Endothelial cell of umbilical vein (primary cell): ENCODE data around the gene RPS18. TPM values are rescaled to one million over a fixed set of nuclear protein-coding genes. Genes with fewer than 3 reads are reported as not detected.
A peak's percentile ranks its signal among the peaks of the same experiment; 100 is the strongest.

Experiments used
- BruUV-seq: library from RNA; stranded (reverse); fragments of 400-500 nt; replicated peaks from 2 replicates; lab custom pipeline; 2021; lab: Mats Ljungman, UMichigan
- CTCF ChIA-PET: fragments of 300-600, 350-600 bp; sonication (Branson Sonifier 250); formaldehyde crosslinking; loops from one replicate; lab custom pipeline; 2021; ENCODE audit warnings: antibody characterized with exemption, inconsistent platforms; lab: Charles Lee
- POLR2A ChIA-PET: fragments of 300-600, 350-600 bp; sonication (Branson Sonifier 250); formaldehyde crosslinking; loops from one replicate; lab custom pipeline; 2021; ENCODE audit warnings: antibody characterized with exemption, inconsistent platforms; lab: Charles Lee
- DNase-seq: peaks from one replicate; pipeline ENCODE4 v3.0.0-alpha.2; 2011; ENCODE audit warnings: low read depth, low spot score
- FAIRE-seq: peaks from 2 replicates; lab custom pipeline; 2011; peaks lifted over from hg19 to GRCh38; lab: Jason Lieb, UNC
- H2AFZ ChIP-seq: 2 replicates; pipeline ENCODE4 v1.6.0; 2012; ENCODE audit warnings: low read depth, low read length, control low read depth, inconsistent platforms
- H3K27ac ChIP-seq: 2 replicates; pipeline ENCODE4 v1.5.1; 2011; ENCODE audit warnings: low read depth, mild to moderate bottlenecking, control low read depth, low read length, moderate library complexity; ENCODE audit not compliant: insufficient read depth
- H3K27me3 ChIP-seq, 2 experiments: 2 replicates each; pipeline versions ENCODE4 v1.6.0 to v1.6.1; 2011; ENCODE audit warnings: low read length in 2 of 2, mixed read lengths in 1 of 2; ENCODE audit not compliant: control insufficient read depth in 2 of 2, insufficient read depth in 2 of 2
- H3K36me3 ChIP-seq, 2 experiments: 2 replicates in 1 of 2; 3 replicates in 1 of 2; pipeline ENCODE4 v1.5.1; 2011; ENCODE audit warnings: low read length in 2 of 2, mild to moderate bottlenecking in 1 of 2, moderate library complexity in 1 of 2; ENCODE audit not compliant: control insufficient read depth in 2 of 2, insufficient read depth in 2 of 2; ENCODE audit errors: extremely low read depth in 1 of 2
- H3K4me1 ChIP-seq: 3 replicates; pipeline ENCODE4 v1.5.1; 2011; ENCODE audit warnings: mild to moderate bottlenecking, low read length; ENCODE audit not compliant: control insufficient read depth, insufficient read depth; ENCODE audit errors: extremely low read depth
- H3K4me2 ChIP-seq: 2 replicates; pipeline ENCODE4 v1.6.1; 2011; ENCODE audit warnings: low read length, control low read depth, mixed read lengths; ENCODE audit not compliant: insufficient read depth
- H3K4me3 ChIP-seq, 3 experiments: fragments of 200-600 bp in 1 of 3; sonication (generic), shearing (Covaris generic) in 1 of 3; replicated peaks in 1 of 3; 2 replicates each; pipeline ENCODE4 v1.5.1; 2011 to 2016; ENCODE audit warnings: control low read depth in 3 of 3, low read length in 3 of 3, mild to moderate bottlenecking in 2 of 3, inconsistent platforms in 1 of 3, low read depth in 1 of 3, moderate library complexity in 1 of 3; ENCODE audit not compliant: insufficient read depth in 1 of 3
- H3K79me2 ChIP-seq: 2 replicates; pipeline ENCODE4 v1.6.0; 2012; ENCODE audit warnings: low read length, inconsistent platforms; ENCODE audit not compliant: control insufficient read depth, insufficient read depth
- H3K9ac ChIP-seq: replicated peaks from 2 replicates; pipeline ENCODE3; 2011; ENCODE audit warnings: low read length, control low read depth; ENCODE audit not compliant: insufficient read depth; ENCODE audit errors: extremely low read depth
- H3K9me1 ChIP-seq: replicated peaks from 3 replicates; pipeline ENCODE4 v1.6.0; 2011; ENCODE audit warnings: mild to moderate bottlenecking, low read length; ENCODE audit not compliant: control insufficient read depth, insufficient read depth; ENCODE audit errors: extremely low read depth
- H3K9me3 ChIP-seq: replicated peaks from 2 replicates; pipeline ENCODE4 v1.5.1; 2012; ENCODE audit warnings: low read length, inconsistent platforms; ENCODE audit not compliant: control insufficient read depth, insufficient read depth
- H4K20me1 ChIP-seq: replicated peaks from 2 replicates; pipeline ENCODE3; 2011; ENCODE audit warnings: mild to moderate bottlenecking, low read length; ENCODE audit not compliant: control insufficient read depth, insufficient read depth; ENCODE audit errors: extremely low read depth
- CTCF ChIP-seq, 2 donors: IDR thresholded peaks; 1 replicate in 1 of 2; 2 replicates in 1 of 2; pipeline ENCODE4 v1.5.1; 2011; ENCODE audit warnings: low read length in 2 of 2, mild to moderate bottlenecking in 2 of 2, moderate library complexity in 2 of 2, control low read depth in 1 of 2, inconsistent platforms in 1 of 2, low read depth in 1 of 2; ENCODE audit not compliant: insufficient read depth in 1 of 2; ENCODE audit errors: extremely low read depth in 1 of 2
- EZH2 ChIP-seq: IDR thresholded peaks from 2 replicates; pipeline ENCODE4 v1.6.1; 2012; ENCODE audit warnings: borderline replicate concordance, low read depth, mild to moderate bottlenecking, moderate library complexity, low read length, inconsistent platforms; ENCODE audit not compliant: severe bottlenecking
- FOS ChIP-seq: IDR thresholded peaks from 2 replicates; pipeline ENCODE4 v1.6.1; 2011; ENCODE audit warnings: mild to moderate bottlenecking, low read length, moderate library complexity, borderline replicate concordance; ENCODE audit not compliant: insufficient read depth
- GATA2 ChIP-seq: IDR thresholded peaks from 2 replicates; pipeline ENCODE4 v1.7.0; 2011; ENCODE audit warnings: low read depth, mild to moderate bottlenecking, moderate library complexity, mixed read lengths, low read length; ENCODE audit not compliant: insufficient read length, insufficient read depth
- JUN ChIP-seq: IDR thresholded peaks from 2 replicates; pipeline ENCODE4 v1.6.1; 2011; ENCODE audit warnings: borderline replicate concordance, low read depth; ENCODE audit not compliant: insufficient read length, insufficient read depth
- MAX ChIP-seq: IDR thresholded peaks from 2 replicates; pipeline ENCODE4 v1.6.1; 2011; ENCODE audit not compliant: insufficient read depth, insufficient read length
- MYC ChIP-seq: IDR thresholded peaks from one replicate; pipeline ENCODE4 v1.6.1; 2011; ENCODE audit warnings: mild to moderate bottlenecking, low read depth, low read length
- POLR2A ChIP-seq: IDR thresholded peaks from 2 replicates; pipeline ENCODE4 v1.6.1; 2012; ENCODE audit warnings: low read depth, mild to moderate bottlenecking, control low read depth, low read length
- POLR2AphosphoS5 ChIP-seq: IDR thresholded peaks from 2 replicates; pipeline ENCODE4 v1.6.1; 2012; ENCODE audit warnings: low read depth, mild to moderate bottlenecking, control low read depth, low read length, moderate library complexity; ENCODE audit not compliant: insufficient read depth
- dilution Hi-C: fragments of 300-500 bp; cut with MboI; formaldehyde crosslinking; loops from one replicate; pipeline ENCODE4 v1.15.0; 2019; ENCODE audit warnings: low sequenced_read_pairs; ENCODE audit not compliant: extremely low pct_ligation_motif_present
- intact Hi-C: fragments of 100-400 bp; cut with micrococcal nuclease; formaldehyde crosslinking; loops from one replicate; pipeline ENCODE4 v1.10.0; 2022
- polyA plus RNA-seq, 4 experiments: library from polyadenylated mRNA; depleted of rRNA in 3 of 4; stranded (reverse) in 3 of 4; unstranded in 1 of 4; fragments of >200 nt; gene quantifications; 2 replicates each; pipeline versions ENCODE4 v1.2.1 to v1.2.3, GENCODE V29; 2011 to 2012; ENCODE audit warnings: missing spikeins in 1 of 4
- total RNA-seq: library from RNA; stranded (reverse); gene quantifications from 2 replicates; pipeline ENCODE4 v1.2.3, GENCODE V29; 2021

The RPS18 gene
- total and polyA plus RNA-seq, 2 donors (not counting 3 experiments of a cell fraction or from before 2014, with no cell fraction given) = 2,336 to 5,541 TPM

DNA sequence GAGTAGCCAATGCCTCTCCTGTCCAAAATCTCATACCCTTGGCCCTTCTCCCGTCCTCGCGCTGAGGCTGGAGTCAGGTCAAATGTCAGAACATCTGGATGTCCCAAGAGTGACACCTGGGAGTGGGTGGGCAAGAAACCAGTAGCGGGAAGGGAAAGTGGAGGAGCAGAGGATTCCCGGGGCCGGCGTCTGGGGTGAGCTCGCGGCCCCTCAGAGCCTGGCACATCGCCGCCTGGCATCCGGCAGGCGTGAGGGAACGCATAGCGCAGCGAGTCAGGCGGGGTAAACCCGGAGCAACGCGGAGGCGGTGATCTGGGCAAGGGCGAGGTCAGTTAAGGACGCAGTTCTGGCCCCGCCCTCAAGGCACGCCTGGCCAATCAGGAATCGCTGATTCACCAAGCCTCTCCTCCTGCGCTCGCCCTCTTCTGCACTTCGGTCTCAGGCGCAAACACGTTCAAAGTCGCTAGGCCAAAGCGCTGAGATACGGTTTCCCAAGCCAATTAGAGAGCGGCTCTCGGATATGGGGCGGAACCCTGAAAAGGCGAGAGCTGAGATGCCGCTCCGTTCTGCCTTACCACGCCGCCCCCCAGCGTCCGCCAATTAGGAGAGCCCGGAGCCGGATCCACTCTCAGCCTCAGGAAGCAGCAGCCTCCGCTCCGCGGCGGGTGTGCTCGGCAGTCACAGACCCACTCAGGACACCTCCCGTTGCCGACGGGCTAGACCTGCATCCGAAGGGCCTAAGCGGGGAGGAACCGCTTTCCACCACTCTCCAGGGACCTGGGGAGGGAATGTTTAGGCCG, 22.7 kb upstream of the RPS18 start:
- peak; percentile 100 for DNase-seq
- ChIA-PET POLR2A (interaction anchor here (0.7 to 2.7 kb wide), 5 partner anchors 23 to 277 kb away, joined by 3 to 12 read pairs (median 4); partner anchors contain the start of genes RING1, RPS18 and VPS52), CTCF (interaction anchor here (0.9 to 4.5 kb wide), 35 partner anchors 11 to 658 kb away, joined by 3 to 99 read pairs (median 9); partner anchors contain the start of genes HSD17B8, RGL2, RING1 and RPS18)
- H3K9me3 ChIP-seq = no peaks in the 10 kb centered on the region
- H3K4me2 ChIP-seq = peak overlapping the region; percentile 91
- dilution Hi-C loops (no loop called here), intact Hi-C loops (loop anchor here (1.0 to 10.0 kb wide), 8 partner anchors 22 to 364 kb away; partner anchors contain the start of genes RING1, RXRB, SLC39A7 and VPS52)
- peak overlapping the region; percentile 69 for H3K9ac ChIP-seq
- no peaks in the 10 kb centered on the region for H3K9me1 ChIP-seq
- no peaks in the 10 kb centered on the region for H4K20me1 ChIP-seq
- peak overlapping the region; percentile 81 for H2AFZ ChIP-seq
- TF ChIP-seq JUN (no peak), MAX (peak; percentile 27), MYC (peak; percentile 10), GATA2 (no peak), EZH2 (no peak), POLR2AphosphoS5 (peak; percentile 91), FOS (peak; percentile 33), CTCF (IDR thresholded peaks at IDR 0.05; ENCODE audit: extremely low read depth in 1 of 2, insufficient read depth in 1 of 2, low read depth in 1 of 2, low read length in 2 of 2) (peak in 1 of 2 donors; percentile 21), POLR2A (peak; percentile 93)
- H3K4me3 ChIP-seq = peak overlapping the region; percentile 18 to 69 (median 38)
- H3K27ac ChIP-seq = peak overlapping the region; percentile 72
- no peaks in the 10 kb centered on the region for H3K79me2 ChIP-seq
- BruUV-seq = no TSS peak
- H3K4me1 ChIP-seq = peaks cover 23% of the 10 kb centered on the region
- peaks cover 0 to 2% of the 10 kb centered on the region in 2 experiments for H3K27me3 ChIP-seq
- FAIRE-seq = peak; percentile 98
- H3K36me3 ChIP-seq = peaks cover 0 to 2% of the 10 kb centered on the region in 2 experiments
